Adrenal gland (tissue), 12 donors: ENCODE results near the gene COLGALT1. TPM values are rescaled to one million over a fixed set of nuclear protein-coding genes. Genes with fewer than 3 reads are reported as not detected.

Source experiments
- DNase-seq, 7 donors: peaks; one replicate each; pipeline ENCODE4 v3.0.0-alpha.2; 2019 to 2020
- H3K27ac ChIP-seq, 5 donors: fragments of 200-600 bp; sonication (generic) in 4 of 5; 1 replicate in 3 of 5; 2 replicates in 2 of 5; pipeline versions ENCODE4 v1.5.1 to v1.8.0; 2016 to 2020; ENCODE audit warnings: mild to moderate bottlenecking in 1 of 5
- H3K27me3 ChIP-seq: fragments of 200-600 bp; 2 replicates; pipeline ENCODE4 v1.8.0; 2021
- H3K36me3 ChIP-seq, 2 donors: fragments of 200-600 bp; replicated peaks in 1 of 2; 1 replicate in 1 of 2; 2 replicates in 1 of 2; pipeline versions ENCODE4 v1.5.1 to v1.8.0; 2018 to 2022
- H3K4me1 ChIP-seq, 2 donors: fragments of 200-600 bp; replicated peaks in 1 of 2; 1 replicate in 1 of 2; 2 replicates in 1 of 2; pipeline versions ENCODE4 v1.5.1 to v1.8.0; 2018 to 2021
- H3K4me3 ChIP-seq, 4 donors: fragments of 200-600 bp; sonication (generic) in 3 of 4; one replicate each; pipeline ENCODE4 v1.5.1; 2016 to 2018
- H3K9me3 ChIP-seq, 3 donors: fragments of 200-600 bp; sonication (generic) in 1 of 3; replicated peaks in 1 of 3; 1 replicate in 2 of 3; 2 replicates in 1 of 3; pipeline versions ENCODE4 v1.5.1 to v1.8.0; 2016 to 2021
- CTCF ChIP-seq, 6 experiments: fragments of 450-650 bp in 4 of 6; fragments of 200-600 bp in 2 of 6; sonication (generic) in 1 of 6; IDR thresholded peaks; 1 replicate in 5 of 6; 2 replicates in 1 of 6; pipeline versions ENCODE4 v1.5.1 to v1.8.0; 2016 to 2021; ENCODE audit warnings: antibody characterized with exemption in 6 of 6, mild to moderate bottlenecking in 2 of 6, moderate library complexity in 1 of 6
- POLR2A ChIP-seq, 2 donors: fragments of 450-650 bp; IDR thresholded peaks; one replicate each; pipeline ENCODE4 v1.6.1; 2017; ENCODE audit warnings: antibody characterized with exemption in 2 of 2, mild to moderate bottlenecking in 2 of 2, moderate library complexity in 1 of 2
- WGBS, 4 donors: extraction: QIAGEN DNeasy Blood & Tissue Kit in 2 of 4; methylation state at CpG; one replicate each; pipeline versions ENCODE4 v1.1.5 to v1.1.7; 2013 to 2017; 5-methylcytosine and 5-hydroxymethylcytosine counted together
- intact Hi-C, 2 donors: fragments of 100-400 bp; cut with DNase I; formaldehyde crosslinking; loops; one replicate each; pipeline versions ENCODE4 v1.14.1 to v1.15.0; 2022 to 2023
- polyA plus RNA-seq, 3 donors: library from polyadenylated mRNA; stranded (reverse); fragments of 200-250 nt in 2 of 3; fragments of 350-450 nt in 1 of 3; fragmentation: Illumina TruSeq in 1 of 3; extraction: RNeasy Lipid Tissue Mini Kit (QIAGEN cat#74804) in 1 of 3; gene quantifications; one replicate each; pipeline ENCODE4 v1.2.3, GENCODE V29; 2013 to 2014
- total RNA-seq, 9 donors: library from RNA; depleted of rRNA in 4 of 9; stranded (reverse); fragments of >200 nt in 4 of 9; fragments of 120-200 nt in 1 of 9; fragmentation: NEBNext Ultra II Directional in 1 of 9; extraction: Animal tissue kit (Norgen Biotek cat#: 25700) in 1 of 9; gene quantifications; one replicate each; pipeline versions ENCODE4 v1.1.0 to v1.2.4, GENCODE V29; 2013 to 2023
- donor health status: healthy with polysubstance abuse.
- donor health status: Bipolar disorder and iron deficiency.
- donor health status: DM: yes; HTN: yes; CAD: no.
- donor health status: DM: no; HTN: no; CAD: no.
- donor health status: DM: no; HTN: no; CAD: no.
- donor health status: DM: yes; HTN: yes; CAD: no.

COLGALT1 gene
- total and polyA plus RNA-seq, 12 donors: 23.5 to 81.0 (median 56.7) TPM

GRCh38 chr19:17623224-17623935, 67.9 kb downstream of the COLGALT1 start:
- Histone ChIP-seq H3K9me3 (no peaks in the 10 kb centered on the region), H3K36me3 (no peaks in the 10 kb centered on the region), H3K27ac (no peak overlapping the region), H3K27me3 (no peaks in the 10 kb centered on the region), H3K4me3 (no peak overlapping the region), H3K4me1 (no peaks in the 10 kb centered on the region)
- no peak for DNase-seq
- TF ChIP-seq POLR2A (IDR thresholded peaks at IDR 0.05) (no peak), CTCF (IDR thresholded peaks at IDR 0.05) (no peak)
- WGBS, 4 donors: 78 to 88% (median 84%) methylated on average over 15 to 31 of the region's 31 CpGs
- intact Hi-C loops: no loop called here

- no peak for DNase-seq
- 83 to 89% (median 85%) methylated on average over 12 to 16 of the region's 16 CpGs for WGBS, 4 donors
- no peak overlapping the region for H3K27ac ChIP-seq
- no peaks in the 10 kb centered on the region for H3K9me3 ChIP-seq
- intact Hi-C loops: no loop called here
- H3K4me3 ChIP-seq: no peak overlapping the region
- H3K27me3 ChIP-seq: no peaks in the 10 kb centered on the region
- TF ChIP-seq CTCF (IDR thresholded peaks at IDR 0.05) (no peak), POLR2A (IDR thresholded peaks at IDR 0.05) (no peak)
- no peaks in the 10 kb centered on the region for H3K4me1 ChIP-seq
- H3K36me3 ChIP-seq: no peaks in the 10 kb centered on the region
Observed at GRCh38 chr19:17624314-17624991, 69.0 kb downstream of the COLGALT1 start.

GRCh38 chr19:17625043-17625442, 69.6 kb downstream of the COLGALT1 start:
- Histone ChIP-seq H3K36me3 (no peaks in the 10 kb centered on the region), H3K27me3 (no peaks in the 10 kb centered on the region), H3K4me3 (no peak overlapping the region), H3K9me3 (no peaks in the 10 kb centered on the region), H3K27ac (no peak overlapping the region), H3K4me1 (no peaks in the 10 kb centered on the region)
- intact Hi-C loops: no loop called here
- DNase-seq: no peak
- WGBS, 4 donors: 81 to 92% (median 87%) methylated on average over 1 of the region's 1 CpG
- TF ChIP-seq POLR2A (IDR thresholded peaks at IDR 0.05): no peak

- Histone ChIP-seq H3K27me3 (no peaks in the 10 kb centered on the region), H3K36me3 (no peaks in the 10 kb centered on the region), H3K4me1 (no peaks in the 10 kb centered on the region), H3K27ac (no peak overlapping the region), H3K4me3 (no peak overlapping the region), H3K9me3 (no peaks in the 10 kb centered on the region)
- DNase-seq: no peak
- no peak for TF ChIP-seq CTCF (IDR thresholded peaks at IDR 0.05)
- no peak for TF ChIP-seq POLR2A (IDR thresholded peaks at IDR 0.05)
- intact Hi-C loops: no loop called here
- WGBS, 4 donors: 64 to 78% (median 76%) methylated on average over 2 of the region's 2 CpGs
Observed at GRCh38 chr19:17625980-17626379, 70.5 kb downstream of the COLGALT1 start.
